Stimulated activated CD8-positive, alpha-beta memory T cell treated with anti-CD3 and anti-CD28 coated beads, Interleukin-15, amount 100 ng/mL, for 24 hours (primary cell): ENCODE measurements around the gene PLCD3.

ENCODE experiments used
- DNase-seq: peaks from one replicate; pipeline ENCODE4 v3.0.0-alpha.2; 2020; ENCODE audit warnings: low read depth

Gene PLCD3

DNA sequence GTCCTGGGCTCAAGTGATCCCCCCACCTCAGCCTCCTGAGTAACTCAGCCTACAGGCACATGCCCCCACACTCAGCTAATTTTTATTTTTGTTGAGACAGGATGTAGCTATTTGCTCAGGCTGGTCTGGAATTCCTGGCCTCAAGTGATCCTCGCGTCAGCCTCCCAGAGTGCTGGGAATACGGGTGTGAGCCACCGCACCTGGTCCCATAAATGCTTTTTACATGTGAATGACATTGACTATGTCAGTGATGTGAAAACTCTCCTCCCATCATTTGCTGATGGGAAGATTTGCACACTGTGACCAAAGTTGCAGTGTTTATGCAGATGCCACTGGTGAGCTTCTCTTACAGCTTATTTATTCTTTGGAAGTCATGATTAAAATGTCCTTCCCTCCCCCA lies 15.0 kb downstream of the PLCD3 start:
- DNase-seq: no peak

DNA sequence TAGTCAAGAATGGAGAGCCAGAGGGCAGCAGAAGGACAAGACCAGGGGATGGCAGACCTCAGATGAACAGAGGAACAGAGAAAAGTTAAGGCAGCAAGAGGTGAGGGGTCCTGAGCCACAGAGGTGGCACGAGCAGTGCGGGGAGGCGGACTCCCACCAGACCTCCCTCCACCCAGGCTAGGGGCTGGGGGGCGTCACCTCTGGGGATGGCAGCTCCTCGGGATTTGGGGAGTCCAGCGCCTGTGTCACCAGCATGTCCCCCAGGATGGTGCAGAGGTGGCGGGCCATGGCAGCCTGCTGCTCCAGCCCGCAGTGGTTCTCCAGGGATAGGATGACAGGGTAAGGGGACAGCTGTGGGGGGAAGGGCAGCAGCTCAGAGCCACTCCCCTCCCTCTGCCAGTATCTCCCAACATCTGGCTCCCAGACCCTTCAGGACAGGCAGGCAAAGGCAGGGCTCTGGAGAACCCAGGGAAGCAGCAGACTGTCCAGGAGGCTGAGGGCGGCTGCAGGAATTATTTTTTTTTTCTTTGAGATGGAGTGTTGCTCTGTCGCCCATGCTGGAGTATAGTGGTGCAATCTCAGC lies 15.8 kb downstream of the PLCD3 start:
- no peak for DNase-seq

DNA sequence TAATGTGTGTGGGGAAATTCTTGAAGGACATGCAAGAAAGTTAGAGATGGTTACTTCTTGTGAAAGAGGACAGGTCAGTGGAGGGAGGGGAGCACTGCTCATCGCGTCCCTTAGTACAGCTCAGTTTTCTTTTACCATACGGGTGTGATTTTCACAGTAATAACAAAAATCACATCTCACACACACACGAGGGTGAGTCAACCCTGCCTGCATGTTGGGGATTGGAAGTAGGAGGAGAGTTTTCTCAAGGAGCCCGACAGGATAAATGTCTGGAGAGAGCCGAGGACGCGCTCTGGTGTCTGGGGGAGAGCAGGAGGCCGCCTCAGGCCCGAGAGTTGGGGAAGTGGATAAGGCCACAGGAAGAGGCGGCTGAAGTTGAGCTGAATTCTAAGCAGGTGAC lies 16.4 kb downstream of the PLCD3 start:
- DNase-seq: no peak

DNA sequence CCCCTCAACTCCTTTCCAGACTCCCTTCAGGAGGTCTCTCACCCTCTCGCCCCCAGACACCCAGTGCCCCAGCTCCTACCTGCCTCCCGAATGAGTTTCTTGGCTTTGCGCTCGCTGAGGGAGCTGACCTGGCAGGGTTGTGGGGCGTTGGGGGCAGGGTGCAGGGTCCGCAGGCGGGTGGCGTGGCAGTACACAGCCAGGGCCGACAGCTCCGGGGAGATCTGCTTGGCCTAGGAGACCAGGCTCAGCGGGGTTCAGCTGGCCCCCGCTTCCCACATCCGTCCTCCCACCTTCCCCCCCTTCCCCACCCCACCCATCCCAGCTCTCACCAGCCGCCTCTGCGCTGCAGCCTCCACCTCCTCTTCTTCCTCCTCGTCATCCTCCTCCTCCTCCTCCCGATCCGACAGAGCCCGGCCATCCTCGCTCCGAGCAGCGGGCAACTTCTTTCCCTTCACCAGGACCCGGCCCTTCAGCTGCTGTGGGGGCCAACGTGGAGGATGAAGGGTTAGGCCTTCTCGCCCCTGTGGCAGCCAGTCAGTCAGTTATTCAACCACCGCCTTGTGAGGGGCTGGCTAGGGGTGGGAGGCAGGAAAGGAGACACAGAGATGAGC lies 17.2 kb downstream of the PLCD3 start:
- no peak for DNase-seq

DNA sequence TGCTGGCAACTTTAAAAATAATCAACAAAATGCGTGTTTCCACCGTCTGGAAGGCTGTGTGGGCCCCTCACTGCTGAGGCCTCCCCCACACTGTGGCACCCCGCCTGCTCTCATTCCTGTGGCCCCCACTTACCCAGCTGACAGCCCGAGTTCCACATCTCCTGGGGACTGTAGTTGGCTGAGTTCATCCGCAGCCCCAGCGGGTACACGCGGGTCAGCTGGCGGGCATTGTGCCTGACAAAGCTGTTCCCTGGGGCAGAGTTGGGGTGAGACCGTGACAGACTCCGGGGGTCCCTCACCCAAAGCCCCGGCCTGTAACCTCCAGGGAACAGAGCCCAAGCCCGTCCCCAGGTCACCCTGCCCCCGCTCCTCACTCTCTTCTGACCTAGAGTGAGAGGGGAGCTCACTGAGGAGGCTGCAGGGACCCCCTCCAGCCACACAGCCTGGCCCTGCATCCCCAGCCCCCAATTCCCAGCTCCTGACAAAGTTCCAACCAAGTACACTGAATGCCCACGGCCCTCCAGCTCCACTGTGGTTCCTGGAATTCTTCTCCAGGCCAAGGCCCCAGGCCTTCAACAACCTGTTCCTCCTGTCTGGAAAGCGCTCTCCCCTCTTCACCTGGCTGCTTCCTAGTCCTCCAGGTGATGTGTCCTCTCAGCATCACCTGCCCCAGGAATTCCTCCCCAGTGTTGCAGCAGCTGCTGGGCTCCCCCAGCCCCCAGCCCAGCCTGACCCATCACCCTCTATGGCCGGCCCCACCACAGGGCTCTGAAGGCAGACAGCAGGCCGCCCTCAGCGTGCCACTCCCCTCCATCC lies 18.0 kb downstream of the PLCD3 start:
- no peak for DNase-seq

DNA sequence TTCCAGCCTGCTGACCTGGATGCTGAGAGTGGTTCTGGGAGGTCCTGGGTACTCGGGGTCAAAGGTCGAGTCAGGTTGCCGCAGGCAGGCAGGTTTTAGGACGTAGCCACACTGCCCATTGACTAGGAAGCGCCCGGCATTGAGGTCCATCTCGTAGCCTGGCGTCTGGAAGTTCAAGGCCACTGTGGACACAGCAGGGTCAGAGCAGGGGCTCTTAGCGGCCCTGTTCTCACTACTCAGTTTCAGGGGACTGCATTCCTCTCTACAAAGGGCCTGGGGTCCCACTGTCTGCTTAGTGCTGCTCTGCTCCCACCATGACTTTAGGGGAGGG lies 18.9 kb downstream of the PLCD3 start:
- DNase-seq: no peak

DNA sequence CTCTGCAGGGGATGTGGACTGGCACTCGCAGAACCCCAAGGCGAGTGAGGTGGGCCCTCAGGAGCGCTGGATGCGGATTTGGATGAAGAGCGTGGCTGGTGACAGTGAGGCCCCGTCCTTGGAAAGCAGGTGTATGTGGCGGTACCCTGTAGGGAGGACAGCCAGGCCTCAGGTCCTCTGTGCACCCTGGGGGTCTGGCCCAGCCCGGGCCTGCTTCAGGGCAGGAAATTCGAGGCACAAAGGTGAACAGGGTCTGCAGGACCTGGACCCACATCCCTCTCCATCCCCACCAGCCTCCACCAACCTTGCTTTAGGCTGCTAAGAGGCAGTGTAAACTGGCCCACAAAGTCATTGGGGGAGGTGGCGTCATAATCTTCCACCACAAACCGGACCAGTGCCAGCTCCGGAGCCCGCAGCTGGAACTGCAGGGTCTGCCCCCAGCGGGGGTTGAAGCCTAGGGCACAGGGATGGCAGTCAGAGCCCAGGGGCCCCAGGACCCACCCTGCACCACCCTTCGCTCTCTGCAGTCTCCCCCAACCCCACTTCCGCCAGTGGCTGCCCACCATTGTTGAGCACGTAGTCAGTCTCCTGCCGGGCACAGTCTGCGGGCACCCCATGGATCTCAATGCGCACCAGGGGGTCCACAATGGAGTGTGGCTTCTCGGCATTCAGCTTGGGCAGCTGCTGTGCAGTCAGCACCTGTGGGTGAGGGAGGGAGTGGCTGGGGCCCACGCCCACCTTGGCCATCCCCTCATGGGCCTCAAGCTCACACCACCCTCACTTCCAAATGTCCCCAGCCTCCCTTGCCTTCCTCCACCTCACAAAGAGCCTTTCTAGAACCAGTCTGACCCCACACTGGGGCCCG lies 19.5 kb downstream of the PLCD3 start:
- DNase-seq: no peak

DNA sequence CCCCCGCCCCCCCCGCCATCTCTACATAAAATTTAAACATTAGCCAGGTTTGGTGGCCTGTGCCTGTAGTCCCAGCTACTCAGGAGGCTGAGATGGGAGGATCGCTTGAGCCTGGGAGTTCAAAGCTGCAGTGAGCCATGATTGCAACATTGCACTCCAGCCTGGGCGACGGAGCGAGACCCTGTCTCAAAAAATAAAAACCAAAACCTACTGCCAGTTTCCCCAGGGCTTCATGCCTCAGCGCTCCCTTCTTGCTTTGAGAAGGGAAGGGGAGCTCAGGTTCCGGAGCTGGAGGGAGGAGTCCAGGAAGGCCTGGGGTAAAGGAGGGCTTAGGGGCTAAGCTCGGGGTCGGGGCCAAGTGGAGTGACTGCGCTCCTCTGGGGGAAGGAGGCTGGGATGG lies 20.5 kb downstream of the PLCD3 start:
- no peak for DNase-seq

DNA sequence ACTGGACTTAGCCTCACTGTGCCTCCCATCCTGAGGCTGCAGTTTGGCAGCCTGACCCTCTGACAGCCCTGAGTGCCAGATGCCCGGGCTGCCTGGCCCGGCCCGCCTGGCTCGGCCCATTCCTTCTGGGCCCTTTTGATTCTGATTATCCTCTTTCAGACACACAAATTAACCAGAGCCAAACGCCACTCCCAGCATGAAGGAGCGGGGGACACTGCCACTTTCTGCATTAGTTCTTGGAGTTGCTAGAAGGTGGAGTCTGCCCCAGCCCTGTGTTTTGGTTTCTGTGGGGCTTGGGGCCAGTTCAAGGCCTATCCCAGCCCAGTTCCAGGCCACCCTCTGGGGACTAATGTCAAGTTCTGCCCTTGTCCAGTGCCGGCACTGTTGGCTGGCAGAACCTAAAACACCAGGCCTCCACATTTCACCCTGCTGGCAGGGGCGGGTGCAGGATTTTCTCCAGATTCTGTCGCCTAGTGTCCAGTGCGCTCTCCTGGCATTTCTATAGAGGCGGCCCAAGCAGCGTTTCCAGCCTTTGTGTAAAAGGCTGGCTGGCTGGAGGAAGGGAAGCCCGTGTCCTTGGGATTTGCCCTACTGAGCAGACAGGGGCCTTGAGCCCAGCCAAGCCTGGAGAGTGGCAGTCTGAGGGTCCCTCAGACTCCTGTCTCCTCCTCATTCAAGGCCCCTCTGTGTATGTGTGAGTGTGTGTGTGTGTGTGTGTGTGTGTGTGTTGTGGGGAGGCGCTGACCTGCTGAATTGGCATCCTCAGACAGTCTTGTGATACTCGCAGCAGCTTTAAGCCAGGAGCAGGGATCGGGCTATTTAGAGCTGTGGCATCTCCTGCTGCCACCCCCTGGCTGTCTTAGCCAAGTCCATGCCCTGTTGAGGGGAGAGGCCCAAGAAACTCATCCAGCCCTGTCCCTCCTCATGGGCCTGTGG lies 21.4 kb downstream of the PLCD3 start:
- no peak for DNase-seq

DNA sequence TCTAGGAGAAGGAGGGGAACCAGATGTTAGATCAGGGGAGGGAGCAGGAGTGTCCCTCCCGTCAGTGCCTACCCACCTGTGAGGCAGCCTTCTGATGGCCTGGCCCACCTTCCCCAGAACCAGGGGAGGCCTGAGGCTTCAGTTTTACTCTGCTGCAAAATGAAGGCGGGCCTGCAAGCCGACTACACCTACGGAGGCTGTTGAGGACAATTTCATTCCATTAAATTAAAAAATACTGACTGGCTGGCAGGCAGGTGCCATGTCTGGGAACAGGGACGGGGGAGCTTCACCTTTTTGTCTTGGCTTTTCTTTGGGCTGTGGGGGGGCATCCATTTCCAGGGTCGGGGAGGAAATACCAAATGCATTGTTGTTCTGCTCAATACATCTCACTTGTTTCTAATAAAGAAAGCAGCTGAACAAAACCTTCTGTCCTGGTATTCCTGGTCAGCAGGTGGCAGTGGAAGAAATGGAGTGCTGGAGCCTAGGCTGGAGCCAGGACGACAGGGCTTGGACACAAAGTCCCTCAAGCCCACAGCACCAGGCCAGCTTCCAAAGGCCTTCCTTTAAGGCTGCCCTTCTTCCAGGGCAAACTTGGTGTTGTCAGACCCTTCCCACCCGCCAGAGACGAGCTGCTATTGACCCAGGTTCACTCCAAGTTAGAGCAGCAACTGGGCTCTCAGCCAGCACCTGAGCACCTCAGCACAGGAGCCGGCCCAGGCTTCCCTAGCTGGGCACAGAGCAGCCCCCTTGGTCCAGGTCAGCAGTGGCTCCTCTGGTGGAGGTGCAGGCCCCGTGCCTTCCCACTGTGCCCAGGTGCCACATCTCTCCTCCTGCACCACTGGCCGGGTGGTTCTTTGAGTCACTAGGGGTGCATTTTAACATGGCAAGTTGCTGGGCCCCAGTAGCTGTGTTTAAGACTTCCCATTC lies 23.5 kb downstream of the PLCD3 start:
- no peak for DNase-seq

DNA sequence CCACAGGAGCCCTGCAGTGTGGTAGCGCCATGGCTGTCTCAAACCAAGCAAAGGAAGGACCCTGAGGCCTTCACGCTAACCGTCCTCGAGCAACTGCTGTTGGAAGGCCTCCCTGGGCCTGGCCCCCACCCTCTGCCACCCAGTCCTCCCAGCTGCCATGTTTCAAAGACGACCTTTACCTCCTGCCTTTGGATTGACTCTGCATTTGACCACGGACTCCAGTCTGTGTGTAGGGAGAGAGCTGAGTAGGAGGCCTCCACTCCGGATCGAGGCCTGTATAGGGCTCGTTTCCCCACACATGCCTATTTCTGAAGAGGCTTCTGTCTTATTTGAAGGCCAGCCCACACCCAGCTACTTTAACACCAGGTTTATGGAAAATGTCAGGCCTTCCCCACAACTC lies 24.3 kb downstream of the PLCD3 start:
- DNase-seq: no peak

DNA sequence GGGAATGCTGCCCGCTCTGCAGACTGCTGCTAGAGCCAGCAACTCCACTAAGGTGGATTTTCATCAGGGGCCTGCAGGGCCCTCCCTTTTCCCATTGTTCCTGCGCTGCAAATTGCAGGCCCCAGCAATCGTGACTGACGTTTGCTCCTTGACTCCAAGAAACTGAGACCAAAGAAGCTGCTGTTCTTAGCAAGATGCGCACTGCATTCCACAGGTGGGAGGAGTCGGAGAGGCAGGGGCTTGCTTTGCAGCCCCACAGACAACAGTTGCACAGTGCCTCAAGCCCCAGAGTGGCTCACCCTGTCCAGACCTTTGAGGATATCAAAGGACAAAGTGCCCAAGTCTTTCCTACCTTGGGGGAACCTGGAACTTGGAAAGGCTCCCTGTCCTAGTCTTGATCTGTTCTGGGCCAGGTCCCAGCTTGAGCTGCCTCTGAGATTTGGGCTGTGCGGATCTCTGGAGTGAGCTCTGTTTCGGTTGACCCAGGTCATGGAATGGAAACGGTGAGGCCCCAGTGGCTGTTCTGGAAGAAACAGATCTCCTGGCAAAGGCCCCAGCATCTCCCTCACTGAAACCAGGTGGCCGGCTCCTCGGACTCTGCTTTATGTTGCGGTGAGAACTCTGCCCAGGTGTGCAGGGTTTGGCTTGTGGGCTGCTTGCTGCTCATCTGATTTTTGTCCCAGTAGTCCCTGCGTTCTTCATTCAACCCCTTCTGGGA lies 24.9 kb downstream of the PLCD3 start:
- DNase-seq: no peak

DNA sequence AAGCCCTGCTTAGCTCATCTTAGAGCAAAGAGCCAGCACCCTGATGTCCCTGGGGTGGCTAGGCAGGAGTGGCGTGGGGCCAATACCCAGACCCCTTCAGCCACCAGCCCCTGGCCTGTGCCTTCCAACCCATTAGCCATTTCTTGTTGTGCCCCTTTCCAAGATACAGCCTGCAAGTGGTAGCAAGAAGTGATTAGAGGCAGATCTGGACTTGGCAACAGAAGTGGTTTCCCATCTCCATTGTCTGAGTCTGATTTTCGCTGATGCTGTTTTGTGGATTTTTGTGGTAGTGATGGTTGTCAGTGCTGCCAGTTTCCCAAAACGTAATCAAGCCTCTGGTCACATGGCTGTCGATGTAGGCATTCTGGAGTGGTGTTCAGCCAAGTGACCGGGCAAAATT lies 25.7 kb downstream of the PLCD3 start:
- DNase-seq: no peak

DNA sequence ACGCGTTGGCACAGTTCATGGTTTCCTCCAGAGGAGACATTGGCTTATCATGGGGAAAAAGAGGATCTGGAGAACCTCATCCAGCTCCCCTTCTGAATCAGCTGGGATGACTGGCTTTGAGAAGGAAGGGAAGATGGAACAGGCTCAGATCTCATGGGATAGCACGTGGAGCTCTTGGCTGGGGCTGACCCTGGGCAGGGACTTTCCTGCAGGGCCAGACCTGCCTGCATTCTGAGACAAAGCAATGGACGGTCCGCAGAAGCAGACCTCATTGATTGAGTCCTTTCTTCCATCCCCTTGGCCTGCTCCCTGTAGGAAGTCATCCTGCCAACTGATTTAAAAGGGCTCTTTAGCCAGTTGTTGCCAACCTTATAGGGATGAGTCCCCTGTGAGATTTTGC lies 26.2 kb downstream of the PLCD3 start:
- no peak for DNase-seq

DNA sequence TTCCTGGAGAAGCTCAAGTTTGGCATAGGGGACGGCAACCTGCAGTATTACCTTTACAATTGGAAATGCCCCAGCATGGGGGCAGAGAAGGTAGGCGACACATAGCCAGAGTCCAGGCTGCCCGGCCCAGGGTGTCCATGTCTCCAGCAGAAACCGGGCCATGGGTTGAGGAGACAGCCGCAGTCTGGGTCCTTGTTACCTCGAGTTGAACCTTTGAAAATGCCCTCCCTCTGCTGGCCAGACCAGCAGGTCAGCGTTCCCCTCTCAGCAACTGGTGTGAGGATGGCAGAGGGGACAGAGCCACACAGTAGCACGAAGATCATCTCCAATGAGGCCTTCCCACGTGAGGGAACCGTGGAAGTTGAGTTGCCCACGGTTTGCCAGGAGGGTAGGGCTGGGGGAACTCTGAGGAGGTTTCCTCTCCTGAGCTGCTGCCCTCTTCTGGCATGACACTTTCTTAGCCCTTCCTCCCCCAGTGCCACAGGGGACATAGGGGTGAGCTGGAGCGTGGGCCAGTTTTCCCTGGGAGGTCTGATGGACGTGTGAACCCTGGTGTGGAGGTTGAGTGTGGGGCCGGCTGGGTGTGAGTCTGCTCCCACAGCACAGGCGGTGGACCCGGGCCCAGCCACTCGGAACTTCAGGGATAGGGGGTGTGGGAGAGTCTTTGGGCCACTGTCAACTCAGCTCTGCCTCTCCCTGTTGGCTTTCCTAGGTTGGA lies 27.2 kb downstream of the PLCD3 start:
- no peak for DNase-seq

DNA sequence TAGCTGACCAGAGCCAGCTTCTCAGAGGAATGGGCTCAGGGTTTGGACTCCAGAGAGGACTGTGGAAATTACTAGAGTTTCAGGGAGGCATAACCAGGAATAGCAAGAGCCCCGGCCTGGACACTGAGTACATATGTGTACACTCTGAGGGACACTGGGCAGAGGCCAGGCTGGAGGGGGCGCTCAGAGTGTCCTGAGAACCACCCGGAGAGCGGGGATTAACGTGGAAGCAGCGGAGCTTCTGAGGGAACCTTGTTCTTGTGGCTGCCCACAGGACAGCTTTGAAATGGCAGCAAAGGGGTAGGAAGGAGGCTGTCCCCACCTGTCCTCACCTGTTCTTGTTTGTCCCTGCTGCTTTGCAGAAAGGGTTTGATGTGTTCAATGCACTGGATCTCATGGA lies 27.8 kb downstream of the PLCD3 start:
- DNase-seq: no peak

DNA sequence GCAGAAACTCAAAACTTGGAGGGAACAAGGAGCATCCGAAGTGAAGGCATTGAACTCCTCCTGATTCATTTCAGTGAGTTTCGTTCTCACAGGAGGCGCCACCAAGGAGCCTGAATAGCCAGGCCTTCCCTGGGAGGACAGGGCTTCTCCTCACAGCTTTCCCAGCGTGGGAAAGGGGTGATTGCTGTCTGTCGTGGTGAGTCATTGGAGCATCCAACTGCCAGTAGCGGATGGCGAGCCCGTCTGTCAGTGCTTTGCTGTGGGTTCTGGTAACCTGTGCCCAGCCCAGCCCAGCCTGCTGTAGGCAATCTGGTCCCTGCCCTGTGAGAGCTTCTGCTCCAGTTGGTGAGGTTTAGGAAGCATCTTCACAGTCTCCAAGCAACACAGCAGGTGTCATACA lies 28.3 kb downstream of the PLCD3 start:
- no peak for DNase-seq

DNA sequence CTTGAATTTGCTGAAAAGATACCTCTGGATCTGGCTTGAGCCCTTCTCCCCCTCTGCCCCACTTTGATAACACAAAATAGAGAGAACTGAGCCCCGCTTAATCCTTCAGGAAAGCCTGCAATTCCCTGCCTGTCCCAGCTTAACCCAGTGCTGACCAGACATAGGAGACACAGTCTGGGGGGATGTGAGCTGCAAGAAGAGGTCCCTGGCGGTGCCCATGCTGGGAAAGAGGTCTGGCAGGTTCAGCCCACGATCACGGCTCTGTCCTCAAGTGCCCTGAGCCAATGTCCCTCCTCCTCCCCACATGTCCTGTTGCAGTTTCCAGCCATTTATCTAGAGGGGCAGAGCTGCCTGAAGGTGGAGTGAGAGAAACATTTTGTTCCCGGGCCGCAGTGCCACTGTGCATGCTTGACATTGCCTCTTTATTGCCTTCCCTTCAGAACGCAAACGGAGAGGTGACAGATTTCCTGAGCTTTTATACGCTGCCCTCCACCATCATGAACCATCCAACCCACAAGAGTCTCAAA lies 29.0 kb downstream of the PLCD3 start:
- no peak for DNase-seq

DNA sequence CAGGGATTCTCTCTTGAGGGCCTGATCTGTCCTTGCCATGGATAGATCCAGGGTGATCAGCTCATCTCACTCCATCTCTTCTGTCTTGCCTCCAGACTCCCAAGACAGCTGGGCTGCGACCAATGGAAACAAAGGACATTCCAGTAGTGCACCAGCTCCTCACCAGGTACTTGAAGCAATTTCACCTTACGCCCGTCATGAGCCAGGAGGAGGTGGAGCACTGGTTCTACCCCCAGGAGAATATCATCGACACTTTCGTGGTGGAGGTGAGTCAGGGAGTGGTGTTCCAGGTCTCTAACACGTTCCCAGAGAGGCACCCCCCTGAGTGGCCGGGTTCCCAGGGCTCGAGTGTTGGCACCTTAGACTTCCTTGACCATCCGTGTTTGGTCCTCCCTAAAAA lies 29.5 kb downstream of the PLCD3 start:
- no peak for DNase-seq
